Measurements from ENCODE around the gene STN1. TPM values are rescaled to one million over a fixed set of nuclear protein-coding genes. Genes with fewer than 3 reads are reported as not detected.
"Not testable (repeated sequence)": the region's sequence is repeated elsewhere in the genome, so short reads cannot be mapped to it uniquely, and the experiment has no call there.

STN1 gene
- total and polyA plus RNA-seq, 2 experiments from 2014 or later, result 43.5 to 44.7 TPM

DNA sequence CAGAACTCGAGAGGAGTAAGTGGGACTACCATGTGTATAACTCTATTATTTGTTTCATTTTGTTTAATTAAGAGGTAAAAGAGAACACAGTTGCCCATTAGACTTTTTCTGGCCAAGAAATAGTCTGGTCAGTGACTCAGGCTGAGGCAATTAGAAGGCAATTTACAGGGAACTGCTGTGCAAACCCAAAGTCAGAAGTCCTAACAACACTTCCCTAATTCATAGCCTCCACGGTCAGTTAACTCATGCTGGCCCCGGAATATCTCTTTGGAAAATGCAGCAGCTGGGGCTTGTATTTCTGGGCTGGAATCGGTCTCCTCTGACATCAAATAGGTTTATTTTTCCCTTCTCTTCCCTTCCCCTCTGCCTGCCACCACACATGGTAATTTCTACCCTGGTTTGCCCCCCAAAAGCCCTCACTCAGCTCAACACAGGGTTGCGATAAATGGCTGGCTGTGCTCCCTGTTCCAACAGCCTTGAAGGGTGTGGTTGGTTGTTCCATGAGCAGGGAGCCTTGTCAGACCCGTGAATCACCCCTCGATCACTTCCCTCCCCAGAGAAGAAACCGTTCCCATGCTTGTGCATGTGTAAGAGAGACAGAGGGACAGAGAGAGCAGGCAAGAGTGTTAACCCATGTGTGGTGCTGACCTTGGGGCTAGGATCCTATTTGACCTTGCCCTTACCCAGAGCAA, 68.0 kb downstream of the STN1 start:
- Histone ChIP-seq H3K27ac (no peak overlapping the region), H3K4me1 (ENCODE audit: low read depth) (peaks cover 54% of the 10 kb centered on the region), H3K36me3 (no peaks in the 10 kb centered on the region), H3K4me3 (no peak overlapping the region), H3K9me3 (ENCODE audit: low read depth) (no peaks in the 10 kb centered on the region), H3K27me3 (no peaks in the 10 kb centered on the region)
- TF ChIP-seq, protein P1, sequence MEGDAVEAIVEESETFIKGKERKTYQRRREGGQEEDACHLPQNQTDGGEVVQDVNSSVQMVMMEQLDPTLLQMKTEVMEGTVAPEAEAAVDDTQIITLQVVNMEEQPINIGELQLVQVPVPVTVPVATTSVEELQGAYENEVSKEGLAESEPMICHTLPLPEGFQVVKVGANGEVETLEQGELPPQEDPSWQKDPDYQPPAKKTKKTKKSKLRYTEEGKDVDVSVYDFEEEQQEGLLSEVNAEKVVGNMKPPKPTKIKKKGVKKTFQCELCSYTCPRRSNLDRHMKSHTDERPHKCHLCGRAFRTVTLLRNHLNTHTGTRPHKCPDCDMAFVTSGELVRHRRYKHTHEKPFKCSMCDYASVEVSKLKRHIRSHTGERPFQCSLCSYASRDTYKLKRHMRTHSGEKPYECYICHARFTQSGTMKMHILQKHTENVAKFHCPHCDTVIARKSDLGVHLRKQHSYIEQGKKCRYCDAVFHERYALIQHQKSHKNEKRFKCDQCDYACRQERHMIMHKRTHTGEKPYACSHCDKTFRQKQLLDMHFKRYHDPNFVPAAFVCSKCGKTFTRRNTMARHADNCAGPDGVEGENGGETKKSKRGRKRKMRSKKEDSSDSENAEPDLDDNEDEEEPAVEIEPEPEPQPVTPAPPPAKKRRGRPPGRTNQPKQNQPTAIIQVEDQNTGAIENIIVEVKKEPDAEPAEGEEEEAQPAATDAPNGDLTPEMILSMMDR (IDR thresholded peaks at IDR 0.05; ENCODE audit: low read depth, low read length), result no peak
- DNase-seq (ENCODE audit: low read depth in 1 of 2, low spot score in 1 of 2), result peak in 1 of 2 donors; percentile 76

DNA sequence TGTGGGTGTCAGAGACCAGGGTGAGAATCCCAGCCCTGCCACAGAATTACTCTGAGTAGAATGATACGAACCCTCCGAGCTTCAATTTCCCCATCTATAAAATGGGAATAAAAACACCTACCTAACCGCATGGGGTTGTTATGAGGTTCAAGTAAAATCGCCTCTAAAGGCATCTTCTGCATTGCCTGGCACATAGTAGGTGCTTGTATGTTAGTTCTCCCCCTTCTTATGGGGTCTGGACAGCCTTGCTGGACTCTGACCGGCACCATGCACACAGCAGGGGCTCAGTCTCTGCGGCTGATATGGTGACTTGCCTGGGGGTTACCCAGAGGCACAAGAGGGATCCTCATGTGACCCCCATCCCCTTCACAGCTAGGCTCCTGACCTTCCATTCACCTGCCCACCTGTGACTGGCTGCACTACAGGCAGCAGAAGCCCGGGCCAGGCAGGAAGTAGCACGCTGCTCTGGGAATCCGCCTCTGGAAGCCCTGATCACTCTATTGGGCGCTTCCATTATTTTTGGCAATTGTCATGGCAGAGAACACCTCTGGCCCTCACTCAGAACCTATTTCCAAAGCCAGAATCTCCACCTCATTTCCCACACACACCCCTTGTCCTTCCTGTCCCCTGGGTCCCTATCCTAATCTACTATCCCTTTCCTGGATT, 68.6 kb downstream of the STN1 start:
- no peak overlapping the region for H3K4me3 ChIP-seq
- no peaks in the 10 kb centered on the region for H3K36me3 ChIP-seq
- H3K4me1 ChIP-seq (ENCODE audit: low read depth), result peaks cover 59% of the 10 kb centered on the region
- H3K27ac ChIP-seq, result no peak overlapping the region
- DNase-seq (ENCODE audit: low read depth in 1 of 2, low spot score in 1 of 2), result no peak
- H3K27me3 ChIP-seq, result no peaks in the 10 kb centered on the region
- H3K9me3 ChIP-seq (ENCODE audit: low read depth), result no peaks in the 10 kb centered on the region
- TF ChIP-seq, protein P1 (IDR thresholded peaks at IDR 0.05; ENCODE audit: low read depth, low read length), result no peak

DNA sequence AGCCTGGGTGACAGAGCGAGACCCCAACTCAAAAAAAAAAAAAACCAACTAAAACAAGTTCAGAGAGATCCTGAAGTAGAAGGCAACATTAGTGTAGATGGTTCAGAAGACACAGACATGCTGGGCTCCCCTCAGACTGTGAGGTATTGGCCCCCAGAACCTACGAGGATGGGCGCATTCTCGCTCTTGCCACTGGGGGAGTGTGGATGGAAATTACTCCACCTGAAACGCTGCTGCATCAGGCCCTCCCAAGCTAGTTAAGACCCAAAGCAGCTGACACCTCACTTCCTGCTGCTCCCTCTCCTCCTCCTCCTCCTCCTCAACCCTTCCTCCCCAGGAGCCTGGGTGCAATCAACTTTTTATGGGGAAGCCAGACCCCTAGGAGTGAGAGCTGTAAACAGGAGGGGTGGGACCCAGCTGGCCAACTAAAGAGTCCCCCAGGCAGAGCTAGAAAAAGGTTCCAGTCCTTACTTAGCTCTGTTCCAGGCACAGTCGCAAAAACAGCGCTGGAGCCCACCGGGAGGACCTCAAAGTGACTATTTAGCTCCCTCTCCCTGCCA, 70.0 kb downstream of the STN1 start:
- no peak for DNase-seq (ENCODE audit: low read depth in 1 of 2, low spot score in 1 of 2)

DNA sequence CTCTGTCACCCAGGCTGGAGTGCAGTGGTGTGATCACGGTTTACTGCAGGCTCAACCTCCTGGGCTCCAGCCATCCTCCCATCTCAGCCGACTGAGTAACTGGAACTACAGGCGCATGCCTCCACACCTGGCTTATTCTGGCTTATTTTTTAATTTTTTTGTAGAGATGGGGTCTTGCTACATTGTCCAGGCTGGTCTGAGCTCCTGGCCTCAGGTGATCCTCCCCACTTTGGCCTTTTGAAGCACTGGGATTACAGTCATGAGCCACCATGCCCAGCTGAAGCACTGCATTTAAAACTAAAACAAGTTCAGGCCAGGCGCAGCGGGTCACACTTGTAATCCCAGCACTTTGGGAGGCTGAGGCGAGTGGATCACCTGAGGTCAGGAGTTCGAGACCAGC, 70.6 kb downstream of the STN1 start:
- no peaks in the 10 kb centered on the region for H3K27me3 ChIP-seq
- TF ChIP-seq, protein P1 (IDR thresholded peaks at IDR 0.05; ENCODE audit: low read depth, low read length), result no peak
- H3K36me3 ChIP-seq, result no peaks in the 10 kb centered on the region
- H3K4me1 ChIP-seq (ENCODE audit: low read depth), result peaks cover 65% of the 10 kb centered on the region
- DNase-seq (ENCODE audit: low read depth in 1 of 2, low spot score in 1 of 2), result no peak
- H3K4me3 ChIP-seq, result no peak overlapping the region
- no peak overlapping the region for H3K27ac ChIP-seq
- H3K9me3 ChIP-seq (ENCODE audit: low read depth), result no peaks in the 10 kb centered on the region

More for the DNA sequence above, 70.0 kb downstream of the STN1 start:
- H3K27me3 ChIP-seq, result no peaks in the 10 kb centered on the region
- H3K4me3 ChIP-seq, result no peak overlapping the region
- no peaks in the 10 kb centered on the region for H3K9me3 ChIP-seq (ENCODE audit: low read depth)
- TF ChIP-seq, protein P1 (IDR thresholded peaks at IDR 0.05; ENCODE audit: low read depth, low read length), result peak; percentile 10
- peaks cover 67% of the 10 kb centered on the region for H3K4me1 ChIP-seq (ENCODE audit: low read depth)
- H3K36me3 ChIP-seq, result no peaks in the 10 kb centered on the region
- no peak overlapping the region for H3K27ac ChIP-seq

DNA sequence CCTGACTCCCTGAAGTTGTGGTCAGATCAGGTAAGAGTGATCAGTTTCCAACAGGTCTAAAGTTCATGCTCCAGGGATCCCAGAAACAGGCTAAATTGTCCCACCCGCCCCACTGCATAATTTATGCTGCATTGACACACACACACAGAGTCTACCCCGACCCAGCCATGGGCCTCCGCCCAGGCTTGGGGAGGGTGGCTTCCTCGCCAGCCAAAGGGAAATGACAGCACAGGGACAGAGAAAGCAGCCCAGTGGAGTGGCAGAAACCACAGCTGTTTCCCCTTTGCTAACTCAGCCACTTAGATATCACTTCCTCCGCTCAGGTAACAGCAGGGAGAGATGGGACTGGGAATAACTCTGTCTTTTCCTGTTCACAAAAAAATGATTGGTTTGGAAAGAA, 72.0 kb downstream of the STN1 start:
- Histone ChIP-seq H3K9me3 (ENCODE audit: low read depth) (no peaks in the 10 kb centered on the region), H3K4me1 (ENCODE audit: low read depth) (peaks cover 60% of the 10 kb centered on the region), H3K36me3 (no peaks in the 10 kb centered on the region), H3K4me3 (no peak overlapping the region), H3K27me3 (no peaks in the 10 kb centered on the region), H3K27ac (no peak overlapping the region)
- DNase-seq (ENCODE audit: low read depth in 1 of 2, low spot score in 1 of 2), result no peak
- TF ChIP-seq, protein P1 (IDR thresholded peaks at IDR 0.05; ENCODE audit: low read depth, low read length), result no peak

DNA sequence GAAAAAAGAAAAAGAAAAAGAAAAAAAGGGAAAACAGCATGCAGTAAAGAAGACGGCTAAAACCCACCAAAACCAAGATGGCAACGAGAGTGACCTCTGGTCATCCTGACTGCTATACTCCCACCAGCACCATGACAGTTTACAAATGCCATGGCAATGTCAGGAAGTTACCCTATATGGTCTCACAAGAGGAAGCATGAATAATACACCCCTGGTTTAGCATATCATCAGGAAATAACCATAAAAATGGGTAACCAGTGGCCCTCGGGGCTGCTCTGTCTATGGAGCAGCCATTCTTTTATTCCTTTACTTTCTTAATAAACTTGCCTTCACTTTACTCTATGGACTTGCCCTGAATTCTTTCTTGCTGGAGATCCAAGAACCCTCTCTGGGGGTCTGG, 72.6 kb downstream of the STN1 start:
- not testable (repeated sequence) for H3K4me3 ChIP-seq; H3K27ac ChIP-seq; H3K27me3 ChIP-seq; H3K36me3 ChIP-seq; DNase-seq (ENCODE audit: low read depth in 1 of 2, low spot score in 1 of 2); H3K9me3 ChIP-seq (ENCODE audit: low read depth)
- H3K4me1 ChIP-seq (ENCODE audit: low read depth), result peaks cover 66% of the 10 kb centered on the region
